Astrocyte of the spinal cord (primary cell): ENCODE results near the gene SETBP1.

Experiments used
- DNase-seq: peaks from one replicate; pipeline ENCODE4 v3.0.0; 2011; ENCODE audit warnings: low read depth, low spot score
- H3K4me3 ChIP-seq: 2 replicates; pipeline ENCODE4 v1.5.1; 2011; ENCODE audit warnings: low read depth, mild to moderate bottlenecking, low read length, moderate library complexity
- CTCF ChIP-seq: IDR thresholded peaks from 2 replicates; pipeline ENCODE4 v1.5.1; 2012; ENCODE audit warnings: low read depth, mild to moderate bottlenecking, low read length, inconsistent platforms
- in situ Hi-C: cut with HindIII; loops from 2 replicates; pipeline ENCODE4 v1.10.0; 2017; ENCODE audit warnings: low sequenced_read_pairs

Gene SETBP1

GRCh38 chr18:44781886-44782285 lies 101.2 kb downstream of the SETBP1 start:
- peak; percentile 80 for DNase-seq
- no peak for TF ChIP-seq CTCF
- in situ Hi-C loops: no loop called here
- no peak overlapping the region for H3K4me3 ChIP-seq

- TF ChIP-seq CTCF: no peak
- in situ Hi-C loops: no loop called here
- DNase-seq: no peak
- no peak overlapping the region for H3K4me3 ChIP-seq
Measured at GRCh38 chr18:44782617-44783016, 101.9 kb downstream of the SETBP1 start.

- no peak overlapping the region for H3K4me3 ChIP-seq
- TF ChIP-seq CTCF: no peak
- in situ Hi-C loops: no loop called here
- DNase-seq: no peak
Measured at GRCh38 chr18:44783371-44783770, 102.7 kb downstream of the SETBP1 start.

GRCh38 chr18:44786257-44786656 lies 105.6 kb downstream of the SETBP1 start:
- in situ Hi-C loops: no loop called here
- no peak for DNase-seq
- H3K4me3 ChIP-seq: no peak overlapping the region
- no peak for TF ChIP-seq CTCF

GRCh38 chr18:44786688-44787087 lies 106.0 kb downstream of the SETBP1 start:
- no peak for DNase-seq
- H3K4me3 ChIP-seq: no peak overlapping the region
- TF ChIP-seq CTCF: no peak
- in situ Hi-C loops: no loop called here

- no peak for DNase-seq
- in situ Hi-C loops: no loop called here
- no peak overlapping the region for H3K4me3 ChIP-seq
- no peak for TF ChIP-seq CTCF
Measured at GRCh38 chr18:44788334-44788733, 107.6 kb downstream of the SETBP1 start.

GRCh38 chr18:44789710-44790109 lies 109.0 kb downstream of the SETBP1 start:
- in situ Hi-C loops: no loop called here
- no peak overlapping the region for H3K4me3 ChIP-seq
- TF ChIP-seq CTCF: no peak
- DNase-seq: peak; percentile 12
